ENCODE data around the gene ACACA. TPM values are rescaled to one million over a fixed set of nuclear protein-coding genes. Genes with fewer than 3 reads are reported as not detected.
A peak's percentile ranks its signal among the peaks of the same experiment; 100 is the strongest.

ACACA gene
- polyA plus RNA-seq, 1 donor = 24.6 TPM

DNA sequence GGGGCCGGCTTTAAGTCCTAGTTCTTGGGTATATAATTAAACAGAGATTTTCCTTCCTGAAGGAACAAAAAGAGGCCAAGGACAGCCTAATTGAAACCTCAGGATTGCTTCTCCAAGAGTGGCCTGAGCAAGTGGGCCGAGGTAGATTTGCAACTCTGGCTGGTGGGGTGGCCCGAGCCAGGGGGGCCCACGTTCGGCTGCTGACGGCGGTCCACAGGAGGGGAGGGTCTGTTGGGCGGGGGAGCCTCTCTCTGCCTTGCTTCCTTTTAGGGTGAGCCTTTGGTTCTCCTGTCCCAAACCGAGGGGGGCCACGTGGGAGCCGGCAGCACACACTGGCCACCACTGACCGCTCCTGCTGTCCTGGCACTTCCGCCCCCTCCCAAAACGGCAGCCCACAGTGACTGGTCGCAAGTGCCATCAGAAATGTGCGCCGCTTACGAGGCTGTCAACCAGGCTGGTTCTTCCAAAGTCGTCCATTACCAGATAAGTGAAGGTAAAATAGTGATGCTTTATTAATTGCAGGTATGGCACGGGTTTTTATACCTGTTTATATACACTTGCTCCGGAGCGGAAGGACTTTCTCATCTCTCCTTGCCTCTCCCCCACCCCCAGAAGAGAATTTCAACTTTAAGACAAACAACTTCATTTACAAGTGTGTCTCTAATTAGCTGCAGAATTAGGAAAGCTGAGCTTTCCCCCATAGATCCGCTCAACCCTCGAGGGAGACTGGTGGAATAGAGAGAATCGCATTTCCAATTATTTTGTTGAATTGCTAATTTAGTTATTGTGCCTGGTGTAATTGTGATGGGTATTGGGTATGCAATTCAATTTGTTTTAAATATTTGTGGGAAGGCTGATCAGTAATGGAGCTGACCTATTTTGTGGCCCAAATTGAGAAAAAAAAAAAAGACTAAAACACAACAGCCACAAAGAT is 340.0 kb downstream of the ACACA start:
- H3K36me3 ChIP-seq (ENCODE audit: control insufficient read depth, insufficient read depth, low read length) = no peaks in the 10 kb centered on the region
- H3K4me1 ChIP-seq (ENCODE audit: control insufficient read depth, insufficient read depth, low read length) = peaks cover 40% of the 10 kb centered on the region
- H3K9me3 ChIP-seq (ENCODE audit: control insufficient read depth, low read depth, low read length) = no peaks in the 10 kb centered on the region
- no peaks in the 10 kb centered on the region for H3K27me3 ChIP-seq (ENCODE audit: control insufficient read depth, insufficient read depth, low read length)
- no CpG with 5 or more reads among the region's 25 CpGs for WGBS (ENCODE audit: insufficient coverage, low lambda C conversion rate)
- H3K27ac ChIP-seq (ENCODE audit: low read length) = peak overlapping the region; percentile 95
- no peak overlapping the region for H3K4me3 ChIP-seq (ENCODE audit: low read length)
- DNase-seq = no peak

DNA sequence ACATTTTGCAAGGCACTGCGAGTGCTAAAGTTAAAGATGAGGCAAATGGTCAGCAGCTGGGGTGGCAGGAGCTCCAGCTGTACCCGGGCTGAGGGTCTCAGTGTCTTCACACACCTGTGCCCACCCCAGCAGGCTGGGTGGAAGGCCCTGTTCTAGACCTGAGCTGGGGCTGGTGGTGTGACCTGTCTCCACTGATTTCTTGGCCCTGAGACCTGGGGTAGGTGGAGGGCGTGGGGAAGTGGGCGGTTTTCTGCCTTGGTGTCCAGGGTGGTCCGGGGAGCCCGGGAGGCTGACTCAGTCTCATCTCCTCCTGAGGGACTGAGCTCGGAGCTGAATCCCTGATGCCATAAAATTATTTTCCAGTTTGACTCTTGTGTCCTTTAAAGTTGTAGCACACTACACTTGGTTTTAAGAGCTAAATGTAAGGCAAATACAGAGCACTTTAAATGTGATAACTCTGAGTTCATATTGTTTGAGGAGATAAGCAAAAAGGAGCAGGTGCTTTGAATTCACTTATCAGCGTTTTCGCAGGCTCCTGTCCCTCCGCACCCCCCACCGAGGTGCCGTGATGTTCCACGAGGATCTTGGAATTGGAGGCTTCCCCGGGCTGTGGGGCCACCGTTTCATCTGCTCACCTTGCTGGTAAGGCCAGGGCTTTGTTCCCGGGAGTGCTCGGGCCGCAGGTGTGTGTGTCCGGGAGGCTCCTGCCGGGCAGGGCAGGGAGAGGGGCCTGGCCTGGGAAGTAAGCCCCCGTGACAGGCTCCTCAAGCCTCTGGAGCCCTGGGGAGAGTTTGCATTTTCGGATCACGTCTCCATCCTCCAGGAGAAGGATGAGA is 340.9 kb downstream of the ACACA start:
- Histone ChIP-seq H3K9me3 (ENCODE audit: control insufficient read depth, low read depth, low read length) (no peaks in the 10 kb centered on the region), H3K4me3 (ENCODE audit: low read length) (no peak overlapping the region), H3K4me1 (ENCODE audit: control insufficient read depth, insufficient read depth, low read length) (peaks cover 49% of the 10 kb centered on the region), H3K27me3 (ENCODE audit: control insufficient read depth, insufficient read depth, low read length) (no peaks in the 10 kb centered on the region), H3K36me3 (ENCODE audit: control insufficient read depth, insufficient read depth, low read length) (no peaks in the 10 kb centered on the region), H3K27ac (ENCODE audit: low read length) (peak overlapping the region; percentile 95)
- DNase-seq = peak in 1 of 2 donors; percentile 68
- no CpG with 5 or more reads among the region's 23 CpGs for WGBS (ENCODE audit: insufficient coverage, low lambda C conversion rate)

DNA sequence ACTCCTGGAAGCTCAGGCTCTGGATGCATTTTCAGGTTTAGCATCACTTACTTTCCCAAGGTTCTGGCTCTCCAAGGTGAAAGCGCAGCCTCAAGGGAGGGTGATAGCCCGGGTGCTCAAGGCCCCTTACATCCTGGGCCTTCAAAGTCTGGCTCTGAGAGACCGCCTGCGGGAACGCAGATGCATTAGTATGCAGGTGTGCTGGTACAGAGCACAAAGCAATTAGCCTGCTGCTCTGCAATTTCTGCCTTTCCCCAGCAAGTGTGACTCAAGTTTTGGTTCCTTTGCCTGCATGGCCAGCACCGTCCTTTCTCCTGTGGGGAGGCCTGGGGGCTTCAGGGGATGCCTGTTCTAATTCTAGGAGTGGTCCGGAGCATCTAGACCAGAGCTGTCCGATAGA is 341.7 kb downstream of the ACACA start:
- Histone ChIP-seq H3K36me3 (ENCODE audit: control insufficient read depth, insufficient read depth, low read length) (no peaks in the 10 kb centered on the region), H3K27ac (ENCODE audit: low read length) (no peak overlapping the region), H3K27me3 (ENCODE audit: control insufficient read depth, insufficient read depth, low read length) (no peaks in the 10 kb centered on the region), H3K9me3 (ENCODE audit: control insufficient read depth, low read depth, low read length) (no peaks in the 10 kb centered on the region), H3K4me3 (ENCODE audit: low read length) (no peak overlapping the region), H3K4me1 (ENCODE audit: control insufficient read depth, insufficient read depth, low read length) (peaks cover 55% of the 10 kb centered on the region)
- DNase-seq = no peak
- WGBS (ENCODE audit: insufficient coverage, low lambda C conversion rate) = no CpG with 5 or more reads among the region's 8 CpGs

DNA sequence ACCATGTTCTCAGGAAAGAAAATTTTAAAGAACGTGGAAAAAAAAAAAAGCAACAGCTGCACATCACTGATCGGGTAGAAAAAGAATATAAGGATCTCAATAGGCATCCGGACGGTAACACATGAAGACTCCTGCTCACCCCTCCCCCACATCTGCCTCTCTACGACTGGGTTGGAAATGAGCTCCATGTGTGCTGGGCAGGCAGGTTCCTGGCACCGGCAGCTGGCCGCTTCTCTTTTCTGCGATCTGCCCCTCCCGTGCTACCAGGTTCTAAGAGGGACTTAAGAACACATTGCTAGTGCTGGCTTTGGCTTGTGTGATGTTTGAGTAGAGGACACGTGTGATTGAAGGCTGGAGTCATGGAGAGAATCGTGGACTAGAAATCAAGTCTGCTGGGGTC is 342.4 kb downstream of the ACACA start:
- H3K4me3 ChIP-seq (ENCODE audit: low read length) = no peak overlapping the region
- no peaks in the 10 kb centered on the region for H3K36me3 ChIP-seq (ENCODE audit: control insufficient read depth, insufficient read depth, low read length)
- DNase-seq = no peak
- peaks cover 61% of the 10 kb centered on the region for H3K4me1 ChIP-seq (ENCODE audit: control insufficient read depth, insufficient read depth, low read length)
- no peak overlapping the region for H3K27ac ChIP-seq (ENCODE audit: low read length)
- no CpG with 5 or more reads among the region's 11 CpGs for WGBS (ENCODE audit: insufficient coverage, low lambda C conversion rate)
- no peaks in the 10 kb centered on the region for H3K9me3 ChIP-seq (ENCODE audit: control insufficient read depth, low read depth, low read length)
- H3K27me3 ChIP-seq (ENCODE audit: control insufficient read depth, insufficient read depth, low read length) = no peaks in the 10 kb centered on the region

DNA sequence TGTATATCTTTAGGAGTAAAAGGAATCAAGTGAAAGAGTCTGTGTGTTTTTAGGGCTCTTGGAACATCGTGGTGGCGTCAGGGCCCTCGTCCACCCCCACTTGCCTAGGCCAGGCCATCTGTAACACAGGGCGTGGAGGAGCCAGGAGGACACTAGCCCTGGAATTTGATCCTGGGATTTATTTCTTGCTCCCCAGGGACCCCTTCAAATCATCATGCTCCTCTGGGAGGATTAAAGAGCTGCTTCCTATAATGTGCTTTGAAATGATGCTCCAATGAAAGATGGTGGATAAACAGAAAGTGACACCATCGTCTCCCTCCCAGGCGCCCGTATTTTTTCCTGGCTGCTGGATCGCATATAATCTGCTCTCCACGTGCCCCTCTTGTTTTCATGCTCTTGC is 344.6 kb downstream of the ACACA start:
- Histone ChIP-seq H3K36me3 (ENCODE audit: control insufficient read depth, insufficient read depth, low read length) (peaks cover under 1% of the 10 kb centered on the region), H3K27ac (ENCODE audit: low read length) (no peak overlapping the region), H3K9me3 (ENCODE audit: control insufficient read depth, low read depth, low read length) (no peaks in the 10 kb centered on the region), H3K27me3 (ENCODE audit: control insufficient read depth, insufficient read depth, low read length) (no peaks in the 10 kb centered on the region), H3K4me3 (ENCODE audit: low read length) (no peak overlapping the region), H3K4me1 (ENCODE audit: control insufficient read depth, insufficient read depth, low read length) (peaks cover 42% of the 10 kb centered on the region)
- DNase-seq = no peak
- 83% methylated on average over 2 of the region's 9 CpGs for WGBS (ENCODE audit: insufficient coverage, low lambda C conversion rate)

DNA sequence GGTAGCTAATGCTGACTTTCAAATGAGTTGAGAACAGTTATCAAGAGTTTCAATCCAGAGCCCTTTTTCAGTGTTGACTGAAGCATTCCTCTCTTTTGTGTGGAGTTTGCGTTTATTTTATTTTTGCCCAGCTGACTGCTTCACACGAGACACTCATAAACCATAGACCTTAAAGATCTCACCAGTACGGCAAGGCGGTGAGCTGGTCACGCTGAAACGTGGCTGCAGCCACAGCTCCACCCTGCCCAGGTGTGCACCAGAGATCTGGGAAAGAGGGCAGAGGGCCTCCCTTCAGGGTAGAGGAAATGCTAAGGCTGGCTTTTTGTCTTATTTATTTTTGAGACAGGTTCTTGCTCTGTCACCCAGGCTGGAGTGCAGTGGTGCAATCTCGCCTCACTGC is 345.7 kb downstream of the ACACA start:
- H3K27me3 ChIP-seq (ENCODE audit: control insufficient read depth, insufficient read depth, low read length) = no peaks in the 10 kb centered on the region
- H3K4me3 ChIP-seq (ENCODE audit: low read length) = no peak overlapping the region
- H3K9me3 ChIP-seq (ENCODE audit: control insufficient read depth, low read depth, low read length) = no peaks in the 10 kb centered on the region
- peaks cover 6% of the 10 kb centered on the region for H3K36me3 ChIP-seq (ENCODE audit: control insufficient read depth, insufficient read depth, low read length)
- H3K27ac ChIP-seq (ENCODE audit: low read length) = peak overlapping the region; percentile 85
- DNase-seq = peak; percentile 83 to 89
- H3K4me1 ChIP-seq (ENCODE audit: control insufficient read depth, insufficient read depth, low read length) = peaks cover 31% of the 10 kb centered on the region
- no CpG with 5 or more reads among the region's 7 CpGs for WGBS (ENCODE audit: insufficient coverage, low lambda C conversion rate)

DNA sequence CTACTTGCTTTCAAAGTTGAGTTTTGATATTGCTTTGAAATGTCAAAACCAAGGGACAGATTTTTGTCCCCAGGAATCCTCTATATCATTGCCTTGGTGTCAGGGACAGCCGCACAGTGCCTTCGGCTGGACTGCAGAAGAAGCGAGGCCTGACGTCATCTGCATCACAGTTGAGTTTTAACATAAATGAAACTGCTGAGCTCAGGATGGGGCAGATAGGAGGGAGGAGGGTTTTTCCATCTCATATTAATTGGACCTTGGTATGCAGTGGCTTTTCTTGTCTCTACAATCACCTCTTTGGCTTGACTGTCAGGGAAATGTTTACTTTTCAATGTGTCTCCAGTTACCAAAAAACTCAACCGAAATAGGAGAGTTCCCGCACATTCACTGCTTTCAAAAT is 346.5 kb downstream of the ACACA start:
- no peak overlapping the region for H3K4me3 ChIP-seq (ENCODE audit: low read length)
- peaks cover 23% of the 10 kb centered on the region for H3K4me1 ChIP-seq (ENCODE audit: control insufficient read depth, insufficient read depth, low read length)
- H3K9me3 ChIP-seq (ENCODE audit: control insufficient read depth, low read depth, low read length) = no peaks in the 10 kb centered on the region
- peak overlapping the region; percentile 85 for H3K27ac ChIP-seq (ENCODE audit: low read length)
- WGBS (ENCODE audit: insufficient coverage, low lambda C conversion rate) = 60% methylated on average over 2 of the region's 6 CpGs
- H3K36me3 ChIP-seq (ENCODE audit: control insufficient read depth, insufficient read depth, low read length) = peaks cover 10% of the 10 kb centered on the region
- no peaks in the 10 kb centered on the region for H3K27me3 ChIP-seq (ENCODE audit: control insufficient read depth, insufficient read depth, low read length)
- DNase-seq = peak; percentile 55 to 75

DNA sequence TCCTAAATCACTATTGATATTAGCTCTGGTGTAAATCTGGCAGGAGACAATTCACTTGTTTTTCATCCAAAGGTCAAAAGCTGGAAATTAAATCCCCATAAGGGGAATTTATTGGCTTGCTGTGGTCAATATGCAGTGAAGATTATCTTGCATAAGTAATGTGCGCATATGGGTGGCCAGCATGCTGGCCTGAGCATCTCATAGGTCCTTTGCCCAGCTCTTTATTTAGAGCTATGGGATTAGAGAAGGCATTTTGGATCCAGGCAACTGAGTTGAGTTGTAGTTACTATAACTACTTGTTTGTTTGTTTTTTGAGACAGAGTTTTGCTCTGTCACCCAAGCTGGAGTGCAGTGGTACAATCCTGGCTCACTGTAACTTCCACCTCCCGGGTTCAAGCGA is 347.1 kb downstream of the ACACA start:
- Histone ChIP-seq H3K4me3 (ENCODE audit: low read length) (no peak overlapping the region), H3K9me3 (ENCODE audit: control insufficient read depth, low read depth, low read length) (no peaks in the 10 kb centered on the region), H3K36me3 (ENCODE audit: control insufficient read depth, insufficient read depth, low read length) (peaks cover 11% of the 10 kb centered on the region), H3K27ac (ENCODE audit: low read length) (peak overlapping the region; percentile 85), H3K4me1 (ENCODE audit: control insufficient read depth, insufficient read depth, low read length) (peaks cover 22% of the 10 kb centered on the region), H3K27me3 (ENCODE audit: control insufficient read depth, insufficient read depth, low read length) (no peaks in the 10 kb centered on the region)
- no peak for DNase-seq
- WGBS (ENCODE audit: insufficient coverage, low lambda C conversion rate) = no CpG with 5 or more reads among the region's 3 CpGs

DNA sequence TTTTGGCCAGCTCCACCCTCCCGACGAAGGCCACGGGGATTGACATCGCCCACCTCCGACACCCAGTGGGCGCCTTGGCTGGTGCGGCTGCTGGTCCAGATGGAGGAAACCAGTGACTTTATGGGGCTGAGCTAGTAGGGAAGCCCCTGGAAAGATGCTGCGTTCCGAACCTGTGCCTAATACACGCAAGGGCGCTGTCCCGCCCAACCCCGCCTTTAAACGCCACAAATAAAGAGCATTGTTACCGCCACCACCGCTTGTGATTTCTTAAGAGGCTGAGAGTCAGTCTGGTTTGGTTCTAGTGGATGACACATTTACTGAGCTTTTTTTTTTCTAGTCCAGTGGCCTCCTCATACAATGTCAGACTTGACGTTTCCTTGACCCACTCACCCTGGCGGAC is 350.0 kb downstream of the ACACA start:
- H3K27me3 ChIP-seq (ENCODE audit: control insufficient read depth, insufficient read depth, low read length) = no peaks in the 10 kb centered on the region
- H3K27ac ChIP-seq (ENCODE audit: low read length) = no peak overlapping the region
- no peak overlapping the region for H3K4me3 ChIP-seq (ENCODE audit: low read length)
- no peak for DNase-seq
- H3K4me1 ChIP-seq (ENCODE audit: control insufficient read depth, insufficient read depth, low read length) = peaks cover 36% of the 10 kb centered on the region
- H3K36me3 ChIP-seq (ENCODE audit: control insufficient read depth, insufficient read depth, low read length) = peaks cover 13% of the 10 kb centered on the region
- WGBS (ENCODE audit: insufficient coverage, low lambda C conversion rate) = no CpG with 5 or more reads among the region's 18 CpGs
- no peaks in the 10 kb centered on the region for H3K9me3 ChIP-seq (ENCODE audit: control insufficient read depth, low read depth, low read length)

DNA sequence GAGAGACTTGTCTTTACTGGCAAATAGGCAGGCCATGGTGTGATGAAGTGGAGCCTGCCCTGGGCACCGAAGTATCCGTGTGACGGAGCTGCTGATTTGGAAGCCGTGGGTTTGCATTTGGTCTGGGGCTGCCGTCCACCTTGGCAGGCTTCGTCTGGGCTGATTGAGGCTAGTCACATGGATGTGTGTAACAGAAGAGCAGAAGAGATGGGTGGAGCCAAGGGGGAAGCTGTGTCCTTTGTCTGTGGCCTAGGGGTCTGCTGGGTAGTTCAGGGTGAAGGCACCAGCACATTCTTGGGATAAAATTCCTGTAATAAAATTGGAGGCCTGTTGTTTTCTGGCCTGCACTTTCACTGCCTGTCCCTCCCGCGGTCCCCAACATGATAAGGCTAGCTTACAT is 351.7 kb downstream of the ACACA start:
- peaks cover 34% of the 10 kb centered on the region for H3K4me1 ChIP-seq (ENCODE audit: control insufficient read depth, insufficient read depth, low read length)
- peaks cover 13% of the 10 kb centered on the region for H3K36me3 ChIP-seq (ENCODE audit: control insufficient read depth, insufficient read depth, low read length)
- H3K27me3 ChIP-seq (ENCODE audit: control insufficient read depth, insufficient read depth, low read length) = no peaks in the 10 kb centered on the region
- DNase-seq = no peak
- no CpG with 5 or more reads among the region's 8 CpGs for WGBS (ENCODE audit: insufficient coverage, low lambda C conversion rate)
- no peak overlapping the region for H3K4me3 ChIP-seq (ENCODE audit: low read length)
- no peaks in the 10 kb centered on the region for H3K9me3 ChIP-seq (ENCODE audit: control insufficient read depth, low read depth, low read length)
- no peak overlapping the region for H3K27ac ChIP-seq (ENCODE audit: low read length)

Data from large intestine (tissue), 3 donors.